NOMO-1 treated with dmso at 0.1 percent for 144 hours (cell line): ENCODE measurements around the gene CTNNBIP1.
"Not testable (repeated sequence)": the region's sequence is repeated elsewhere in the genome, so short reads cannot be mapped to it uniquely, and the experiment has no call there.

Experiments used
- DNase-seq: peaks from one replicate; lab custom pipeline; 2025; ENCODE audit not compliant: unreplicated experiment; lab: John Stamatoyannopoulos, UW

Gene CTNNBIP1

GRCh38 chr1:9811239-9811966 lies 98.7 kb downstream of the CTNNBIP1 start:
- DNase-seq: no peak

GRCh38 chr1:9809100-9809510 lies 101.0 kb downstream of the CTNNBIP1 start:
- no peak for DNase-seq

DNA sequence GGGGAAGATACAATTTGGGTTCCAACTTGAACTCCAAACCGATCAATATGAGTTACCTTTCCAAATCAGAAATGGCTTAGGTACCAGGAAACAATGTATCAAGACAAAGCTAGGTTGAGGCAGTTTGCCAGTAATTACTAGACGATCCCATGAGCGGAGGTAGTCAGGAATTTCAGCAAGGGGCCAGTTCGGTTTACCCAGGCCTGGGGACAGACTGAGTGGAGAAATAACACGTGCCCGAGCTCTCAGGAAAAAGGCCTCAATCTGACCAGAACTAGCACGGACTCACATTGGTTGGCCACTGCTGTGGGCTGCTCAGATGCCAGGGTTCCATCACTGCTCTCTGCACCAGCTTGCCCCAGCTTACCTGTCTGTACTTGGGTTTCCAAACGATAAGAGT lies 101.6 kb downstream of the CTNNBIP1 start:
- DNase-seq: no peak

DNA sequence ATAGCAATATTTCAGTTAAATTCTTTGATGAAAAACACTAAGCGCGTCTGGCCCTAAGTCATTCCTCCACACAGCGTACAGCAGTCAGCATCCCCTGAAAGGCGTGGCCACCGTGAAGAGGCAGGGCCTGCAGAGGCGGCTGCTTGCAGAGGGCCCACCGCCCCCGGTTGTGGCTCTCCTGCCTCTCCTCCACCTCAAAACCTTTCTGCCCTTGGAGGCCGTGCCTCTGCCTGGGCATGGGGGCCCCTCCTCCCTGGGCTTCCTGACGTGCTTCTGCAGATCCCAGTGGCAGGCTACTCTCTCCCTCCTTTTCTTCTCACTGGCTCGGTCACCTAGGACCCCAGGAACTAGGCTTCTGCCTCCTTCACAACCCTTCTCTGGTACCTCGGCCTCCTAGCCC lies 102.5 kb downstream of the CTNNBIP1 start:
- no peak for DNase-seq

DNA sequence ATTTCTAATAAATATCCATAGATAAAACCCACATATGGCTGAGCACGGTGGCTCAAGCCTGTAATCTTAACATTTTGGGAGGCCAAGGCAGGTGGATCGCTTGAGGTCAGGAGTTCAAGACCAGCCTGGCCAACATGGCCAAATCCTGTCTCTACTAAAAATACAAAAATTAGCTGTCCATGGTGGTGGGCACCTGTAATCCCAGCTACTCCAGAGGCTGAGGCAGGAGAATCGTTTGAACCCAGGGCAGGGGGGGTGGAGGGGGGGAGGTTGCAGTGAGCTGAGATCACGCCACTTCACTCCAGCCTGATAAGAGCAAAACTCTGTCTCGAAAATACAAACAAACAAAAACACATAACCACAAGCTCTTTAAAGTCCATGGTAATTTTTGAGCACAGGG lies 104.1 kb downstream of the CTNNBIP1 start:
- DNase-seq: not testable (repeated sequence)

- DNase-seq: no peak
These were observed 105.0 kb downstream of the CTNNBIP1 start for GRCh38 chr1:9805006-9805508.

- DNase-seq: not testable (repeated sequence)
These were observed 106.8 kb downstream of the CTNNBIP1 start for GRCh38 chr1:9803003-9803918.

- DNase-seq: no peak
These were observed 108.2 kb downstream of the CTNNBIP1 start for GRCh38 chr1:9801909-9802308.
